Inflammatory macrophage (primary cell): ENCODE data around the gene FCRL4.
"Not testable (repeated sequence)": the region's sequence is repeated elsewhere in the genome, so short reads cannot be mapped to it uniquely, and the experiment has no call there.

ENCODE experiments used
- DNase-seq, 2 donors: peaks; one replicate each; pipeline ENCODE4 v3.0.0-alpha.2; 2020 to 2022

FCRL4 gene

DNA sequence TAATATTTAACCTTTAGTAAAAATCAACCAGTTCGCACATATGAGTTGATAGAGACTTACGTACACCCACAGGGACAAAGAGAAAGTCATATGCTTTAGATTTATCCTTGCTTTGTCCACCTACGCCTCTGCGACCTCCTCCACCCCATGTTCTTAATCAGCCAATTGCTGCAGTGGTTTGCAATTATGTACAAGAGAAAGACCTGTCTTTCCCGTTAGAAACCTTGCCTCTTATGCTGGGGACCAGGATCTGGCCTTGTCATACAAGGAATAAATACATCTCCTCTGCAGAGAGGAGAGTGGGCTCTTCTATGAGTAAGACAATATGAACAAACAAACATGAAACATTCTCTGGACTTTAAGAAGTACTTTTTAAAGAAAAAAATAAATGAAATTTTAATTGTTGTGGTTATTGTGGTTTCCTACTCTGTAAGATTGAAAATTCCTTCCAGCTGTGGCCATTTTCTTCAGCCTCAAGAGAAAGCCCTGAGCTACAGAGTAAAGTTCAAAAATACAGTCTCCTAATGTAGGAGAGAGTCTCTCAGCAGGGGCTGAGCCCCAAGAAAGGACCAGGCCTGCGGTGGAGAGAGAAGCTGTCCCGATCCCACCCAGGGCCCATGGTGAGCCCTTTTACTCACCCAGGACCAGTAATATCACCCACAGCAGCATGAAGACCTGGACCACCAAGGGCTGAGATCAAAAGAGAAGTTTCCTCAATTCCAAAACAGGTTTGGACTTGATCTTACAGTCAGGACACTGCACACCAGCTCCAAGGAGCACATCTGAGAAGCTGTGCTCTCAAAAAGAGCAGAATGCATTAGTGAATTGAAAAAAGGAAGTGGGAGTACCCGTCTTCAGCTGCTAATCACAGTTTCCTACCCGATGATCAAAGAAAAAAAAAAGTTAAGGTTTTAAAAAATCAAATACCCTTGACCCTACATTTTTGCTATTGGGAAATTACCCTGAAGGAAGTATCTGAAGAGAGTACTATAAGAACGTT, 45.9 kb downstream of the FCRL4 start, which contains the start of gene FCRL5:
TSS of gene FCRL5 (minus strand) at position 822 of the 1,000 bp plus-strand sequence. CDS start at position 669, 153 bp downstream.
- DNase-seq = no peak

DNA sequence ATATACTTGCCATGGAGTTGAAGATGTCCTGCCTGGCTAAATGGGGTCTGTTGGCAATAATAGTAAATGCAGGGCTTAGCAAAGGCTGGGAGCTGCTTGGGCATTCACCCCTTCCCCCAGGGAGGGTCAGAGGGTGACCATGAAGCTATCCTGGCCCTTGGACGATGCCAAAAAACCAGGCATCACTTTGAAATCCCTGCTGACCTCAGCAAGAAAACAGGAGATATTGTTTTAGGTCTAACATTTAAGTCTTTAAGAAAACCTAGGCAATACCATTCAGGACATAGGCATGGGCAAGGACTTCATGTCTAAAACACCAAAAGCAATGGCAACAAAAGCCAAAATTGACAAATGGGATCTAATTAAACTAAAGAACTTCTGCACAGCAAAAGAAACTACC, 49.8 kb downstream of the FCRL4 start:
- not testable (repeated sequence) for DNase-seq

DNA sequence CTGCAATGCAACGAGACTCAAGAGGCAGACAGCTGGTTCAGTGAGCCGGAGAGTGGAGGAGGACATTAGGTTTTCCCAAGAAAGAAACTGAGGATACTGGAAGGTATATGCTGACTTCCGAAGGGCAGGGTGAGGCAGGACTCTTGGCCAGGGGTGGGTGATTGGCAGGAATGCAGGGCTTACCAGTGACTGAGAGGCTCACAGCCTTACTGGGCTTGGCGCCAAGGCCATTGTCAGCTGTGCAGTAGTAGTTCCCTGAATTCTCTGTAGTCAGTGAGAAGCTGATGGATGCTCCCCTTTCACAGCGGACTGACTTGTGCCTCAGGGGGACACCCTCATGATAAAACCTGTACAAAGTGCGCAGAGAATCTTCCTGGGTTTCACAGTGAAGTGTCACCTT, 55.2 kb downstream of the FCRL4 start:
- DNase-seq = no peak

DNA sequence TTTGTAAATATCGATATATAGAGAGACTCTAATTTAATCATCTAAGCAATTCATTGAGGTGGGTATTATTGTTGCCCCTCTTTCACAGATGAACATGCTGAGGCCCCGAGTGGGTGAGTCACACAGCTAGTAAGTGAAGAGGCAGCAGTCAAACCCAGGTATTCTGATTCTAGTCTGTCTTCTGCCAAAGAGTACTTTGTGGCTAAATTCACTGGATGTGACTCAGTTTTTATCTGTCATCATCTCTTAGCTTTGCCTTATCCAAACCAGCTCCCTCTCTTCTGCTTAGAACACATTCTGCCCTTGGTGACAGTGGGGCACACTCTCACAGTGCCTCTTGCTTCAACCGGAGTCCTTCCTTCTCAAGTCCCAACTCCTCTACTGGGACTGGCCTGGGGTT, 57.0 kb downstream of the FCRL4 start:
- DNase-seq = no peak

DNA sequence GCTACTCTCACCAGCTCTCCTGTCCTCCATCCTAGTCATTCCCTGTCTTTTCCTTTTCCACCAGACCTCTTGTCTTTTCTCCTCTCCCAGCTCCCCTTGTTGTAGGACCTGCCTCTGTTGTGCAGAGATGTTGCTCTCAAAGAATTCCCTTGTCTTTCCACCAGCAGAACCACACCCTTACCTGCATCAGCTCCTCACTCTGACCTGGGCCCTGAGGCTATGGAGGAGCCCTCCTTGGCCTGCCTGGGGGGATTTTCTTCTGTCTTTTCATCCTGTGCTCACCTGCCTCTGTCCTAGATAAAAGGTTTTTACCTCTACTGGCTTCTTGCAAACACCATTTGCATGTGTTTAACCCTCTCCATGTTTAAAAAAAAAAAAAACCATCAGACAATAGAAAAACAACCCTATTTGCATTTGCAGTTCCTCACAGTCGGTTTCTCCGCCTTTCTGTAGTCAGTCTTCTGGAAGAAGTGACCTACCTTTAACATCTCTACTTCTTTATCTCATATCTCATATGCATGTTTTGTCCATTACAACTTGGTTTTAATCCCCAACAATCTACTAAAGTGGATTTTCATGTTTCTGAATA, 57.6 kb downstream of the FCRL4 start:
- no peak for DNase-seq

DNA sequence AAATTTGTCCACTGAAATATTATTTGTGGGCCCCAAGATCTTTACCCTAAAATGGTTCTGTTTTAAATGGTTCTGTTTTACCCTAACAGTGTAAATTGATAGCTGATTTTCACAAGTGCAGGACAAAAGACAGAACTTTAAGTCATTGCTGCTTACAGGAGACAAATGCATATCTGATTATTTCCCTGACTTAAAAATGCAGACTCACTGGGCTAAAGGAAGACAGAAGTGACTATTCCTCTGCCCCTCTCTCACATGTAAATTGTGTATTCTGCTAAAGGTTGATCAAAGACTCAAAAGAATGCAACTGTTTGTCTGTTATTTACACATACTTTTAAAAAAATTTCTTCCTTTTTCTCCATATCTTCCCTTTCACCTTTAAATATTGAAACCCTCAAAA, 58.3 kb downstream of the FCRL4 start:
- no peak for DNase-seq

DNA sequence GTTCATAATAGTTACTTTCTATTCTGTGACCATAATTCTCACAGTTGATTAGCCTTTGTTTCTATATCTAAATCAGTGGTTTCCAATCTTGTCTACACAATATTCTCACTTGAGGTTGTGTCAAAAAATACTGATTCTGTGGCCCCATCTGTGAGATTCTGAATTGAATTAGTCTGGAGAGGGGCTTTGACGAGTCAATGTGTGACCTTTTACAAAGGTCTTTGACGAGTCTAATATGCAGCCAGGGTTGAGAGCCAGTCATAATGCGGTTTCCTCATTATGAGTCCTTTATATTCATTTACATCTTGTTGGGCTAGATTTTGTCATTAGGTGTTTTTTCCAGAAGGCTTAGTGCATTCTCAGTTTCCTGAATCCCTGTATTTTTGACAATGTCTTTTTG, 65.3 kb downstream of the FCRL4 start:
- no peak for DNase-seq

DNA sequence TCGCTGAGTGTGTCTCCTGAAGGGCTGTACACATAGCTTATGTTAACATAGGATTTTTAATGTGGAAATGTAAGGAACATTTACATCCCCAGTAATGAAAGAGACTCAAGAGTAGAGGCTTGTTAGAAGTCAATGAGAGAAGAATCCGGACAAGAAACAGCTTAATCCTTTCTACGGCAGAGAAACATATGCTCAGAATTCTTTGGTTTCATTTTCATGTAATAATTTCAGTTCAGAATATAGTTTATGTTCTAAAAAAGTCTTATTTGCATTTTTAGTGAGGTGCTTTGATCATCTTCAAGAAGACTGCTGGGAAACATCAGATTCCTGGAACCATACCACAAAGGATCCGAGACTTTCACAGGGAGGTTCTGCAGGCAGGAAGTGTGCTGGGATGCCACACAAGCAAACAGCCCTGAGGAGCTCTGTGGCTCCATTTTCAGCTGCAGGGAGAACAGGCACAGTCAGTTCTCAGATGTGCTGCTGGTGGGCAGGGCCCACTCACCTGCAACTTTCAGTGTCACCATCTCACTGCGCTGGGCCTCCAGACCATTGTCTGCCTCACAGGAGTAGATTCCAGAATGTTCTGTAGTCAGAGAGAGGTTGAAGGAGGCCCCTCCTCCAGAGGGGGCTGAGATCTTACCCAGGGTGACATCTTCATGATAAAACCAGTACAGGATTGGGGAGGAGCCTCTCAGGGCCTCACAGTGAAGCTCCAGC, 74.0 kb downstream of the FCRL4 start:
- no peak for DNase-seq
